ENCODE measurements around the gene CLIC4. TPM values are rescaled to one million over a fixed set of nuclear protein-coding genes. Genes with fewer than 3 reads are reported as not detected.

The CLIC4 gene
- total and polyA plus RNA-seq, 10 donors = 17.0 to 99.6 (median 71.2) TPM

GRCh38 chr1:24714859-24715520 lies 30.3 kb upstream of the CLIC4 start:
- H3K27me3 ChIP-seq (replicated peaks in 1 of 7) = no peaks in the 10 kb centered on the region
- no peak for DNase-seq
- no peaks in the 10 kb centered on the region for H3K36me3 ChIP-seq
- intact Hi-C loops (cut with DNase I; ENCODE audit: low total_unique reads) = no loop called here
- H3K4me1 ChIP-seq = peaks cover 0 to 21% (median 3%) of the 10 kb centered on the region in 6 donors
- H3K4me3 ChIP-seq = no peak overlapping the region
- no peak overlapping the region for H3K27ac ChIP-seq
- no peaks in the 10 kb centered on the region for H3K9me3 ChIP-seq
- 85 to 91% (median 89%) methylated on average over 8 of the region's 8 CpGs for WGBS, 5 donors
- no peak for TF ChIP-seq POLR2AphosphoS5 (IDR thresholded peaks at IDR 0.05)
- TF ChIP-seq CTCF (IDR thresholded peaks at IDR 0.05 in 8 of 11, conservative IDR thresholded peaks at IDR 0.05 in 3 of 11) = no peak
- no peak for TF ChIP-seq POLR2A (IDR thresholded peaks at IDR 0.05)

- WGBS, 5 donors = 89 to 97% (median 95%) methylated on average over 7 of the region's 7 CpGs
- Histone ChIP-seq H3K27me3 (replicated peaks in 1 of 7) (no peaks in the 10 kb centered on the region), H3K4me1 (peaks cover 0 to 24% (median 6%) of the 10 kb centered on the region in 6 donors), H3K36me3 (no peaks in the 10 kb centered on the region), H3K9me3 (no peaks in the 10 kb centered on the region), H3K27ac (no peak overlapping the region), H3K4me3 (no peak overlapping the region)
- TF ChIP-seq POLR2A (IDR thresholded peaks at IDR 0.05) (no peak), CTCF (IDR thresholded peaks at IDR 0.05 in 8 of 11, conservative IDR thresholded peaks at IDR 0.05 in 3 of 11) (no peak), POLR2AphosphoS5 (IDR thresholded peaks at IDR 0.05) (no peak)
- intact Hi-C loops (cut with DNase I; ENCODE audit: low total_unique reads) = no loop called here
- DNase-seq = no peak
Observed at GRCh38 chr1:24715658-24716057, 29.6 kb upstream of the CLIC4 start.

GRCh38 chr1:24717887-24718650 lies 27.2 kb upstream of the CLIC4 start:
- 83 to 94% (median 91%) methylated on average over 8 of the region's 8 CpGs for WGBS, 5 donors
- TF ChIP-seq POLR2A (IDR thresholded peaks at IDR 0.05) = no peak
- no peak for TF ChIP-seq CTCF (IDR thresholded peaks at IDR 0.05 in 8 of 11, conservative IDR thresholded peaks at IDR 0.05 in 3 of 11)
- TF ChIP-seq POLR2AphosphoS5 (IDR thresholded peaks at IDR 0.05) = no peak
- intact Hi-C loops (cut with DNase I; ENCODE audit: low total_unique reads) = no loop called here
- peaks cover 0 to 42% (median 9%) of the 10 kb centered on the region in 6 donors for H3K4me1 ChIP-seq
- H3K27ac ChIP-seq = no peak overlapping the region
- no peaks in the 10 kb centered on the region for H3K36me3 ChIP-seq
- H3K9me3 ChIP-seq = no peaks in the 10 kb centered on the region
- no peak for DNase-seq
- H3K4me3 ChIP-seq = no peak overlapping the region
- no peaks in the 10 kb centered on the region for H3K27me3 ChIP-seq (replicated peaks in 1 of 7)

GRCh38 chr1:24720152-24720551 lies 25.1 kb upstream of the CLIC4 start:
- H3K27ac ChIP-seq = peak overlapping the region; percentile 19 to 81 (median 70)
- no peaks in the 10 kb centered on the region for H3K27me3 ChIP-seq (replicated peaks in 1 of 7)
- intact Hi-C loops (cut with DNase I; ENCODE audit: low total_unique reads) = no loop called here
- H3K4me3 ChIP-seq = no peak overlapping the region
- DNase-seq = peak; percentile 84
- WGBS, 5 donors = 40 to 54% (median 45%) methylated on average over 7 to 12 of the region's 12 CpGs
- H3K4me1 ChIP-seq = peaks cover 0 to 57% (median 13%) of the 10 kb centered on the region in 6 donors
- no peaks in the 10 kb centered on the region for H3K36me3 ChIP-seq
- peak; percentile 81 to 89 (median 86) for TF ChIP-seq POLR2AphosphoS5 (IDR thresholded peaks at IDR 0.05)
- TF ChIP-seq POLR2A (IDR thresholded peaks at IDR 0.05) = no peak
- TF ChIP-seq CTCF (IDR thresholded peaks at IDR 0.05 in 8 of 11, conservative IDR thresholded peaks at IDR 0.05 in 3 of 11) = no peak
- no peaks in the 10 kb centered on the region for H3K9me3 ChIP-seq

Measured in spleen (tissue), 11 donors.